Mammary epithelial cell (primary cell): ENCODE data around the gene GLRX2.

Source experiments
- EZH2 ChIP-seq: IDR thresholded peaks from 2 replicates; pipeline ENCODE4 v1.6.1; 2012; ENCODE audit warnings: low read length, inconsistent platforms, borderline replicate concordance
- TF ChIP-seq, protein P1 (sequence below), 2 donors: IDR thresholded peaks in 1 of 2; conservative IDR thresholded peaks in 1 of 2; 2 replicates each; pipeline ENCODE4 v1.5.1; 2011 to 2012; ENCODE audit warnings: inconsistent platforms in 2 of 2, low read length in 2 of 2, mild to moderate bottlenecking in 2 of 2, control low read depth in 1 of 2, low read depth in 1 of 2; ENCODE audit not compliant: insufficient read depth in 1 of 2; ENCODE audit errors: extremely low read depth in 1 of 2

GRCh38 chr1:193066606-193067005 lies 38.6 kb downstream of the GLRX2 start:
- TF ChIP-seq, protein P1, sequence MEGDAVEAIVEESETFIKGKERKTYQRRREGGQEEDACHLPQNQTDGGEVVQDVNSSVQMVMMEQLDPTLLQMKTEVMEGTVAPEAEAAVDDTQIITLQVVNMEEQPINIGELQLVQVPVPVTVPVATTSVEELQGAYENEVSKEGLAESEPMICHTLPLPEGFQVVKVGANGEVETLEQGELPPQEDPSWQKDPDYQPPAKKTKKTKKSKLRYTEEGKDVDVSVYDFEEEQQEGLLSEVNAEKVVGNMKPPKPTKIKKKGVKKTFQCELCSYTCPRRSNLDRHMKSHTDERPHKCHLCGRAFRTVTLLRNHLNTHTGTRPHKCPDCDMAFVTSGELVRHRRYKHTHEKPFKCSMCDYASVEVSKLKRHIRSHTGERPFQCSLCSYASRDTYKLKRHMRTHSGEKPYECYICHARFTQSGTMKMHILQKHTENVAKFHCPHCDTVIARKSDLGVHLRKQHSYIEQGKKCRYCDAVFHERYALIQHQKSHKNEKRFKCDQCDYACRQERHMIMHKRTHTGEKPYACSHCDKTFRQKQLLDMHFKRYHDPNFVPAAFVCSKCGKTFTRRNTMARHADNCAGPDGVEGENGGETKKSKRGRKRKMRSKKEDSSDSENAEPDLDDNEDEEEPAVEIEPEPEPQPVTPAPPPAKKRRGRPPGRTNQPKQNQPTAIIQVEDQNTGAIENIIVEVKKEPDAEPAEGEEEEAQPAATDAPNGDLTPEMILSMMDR (conservative IDR thresholded peaks at IDR 0.05 in 1 of 2, IDR thresholded peaks at IDR 0.05 in 1 of 2; ENCODE audit: extremely low read depth in 1 of 2, insufficient read depth in 1 of 2, low read depth in 1 of 2, low read length in 2 of 2): no peak
- no peak for TF ChIP-seq EZH2
